HG02943 (cell line): ENCODE measurements around the gene MED29.
"Not testable (repeated sequence)": the region's sequence is repeated elsewhere in the genome, so short reads cannot be mapped to it uniquely, and the experiment has no call there.

ENCODE experiments used
- ATAC-seq: cut with Tn5 transposase; IDR thresholded peaks from one replicate; pipeline ENCODE4 v1.9.1; 2021; ENCODE audit warnings: mild to moderate bottlenecking, low read depth, moderate library complexity; ENCODE audit not compliant: unreplicated experiment

Gene MED29

GRCh38 chr19:39369200-39369599 lies 22.0 kb upstream of the MED29 start:
- ATAC-seq: no peak

- ATAC-seq: no peak
Measured at GRCh38 chr19:39370735-39371134, 20.4 kb upstream of the MED29 start.

GRCh38 chr19:39372047-39372802 lies 19.0 kb upstream of the MED29 start:
- ATAC-seq: no peak

GRCh38 chr19:39372941-39373340 lies 18.2 kb upstream of the MED29 start:
- ATAC-seq: no peak

- no peak for ATAC-seq
Measured at GRCh38 chr19:39375929-39376328, 15.2 kb upstream of the MED29 start.

- no peak for ATAC-seq
Measured at GRCh38 chr19:39377373-39378362, 13.5 kb upstream of the MED29 start.

- not testable (repeated sequence) for ATAC-seq
Measured at GRCh38 chr19:39379366-39379765, 11.8 kb upstream of the MED29 start.

GRCh38 chr19:39379865-39380396 lies 11.2 kb upstream of the MED29 start:
- no peak for ATAC-seq

- no peak for ATAC-seq
Measured at GRCh38 chr19:39380521-39381502, 10.4 kb upstream of the MED29 start.

GRCh38 chr19:39381910-39382611 lies 9.1 kb upstream of the MED29 start:
- ATAC-seq: no peak

GRCh38 chr19:39382991-39383828 lies 8.0 kb upstream of the MED29 start:
- no peak for ATAC-seq

- ATAC-seq: no peak
Measured at GRCh38 chr19:39384839-39385568, 6.2 kb upstream of the MED29 start.

GRCh38 chr19:39385629-39386411 lies 5.4 kb upstream of the MED29 start:
- no peak for ATAC-seq

GRCh38 chr19:39386557-39386956 lies 4.6 kb upstream of the MED29 start:
- no peak for ATAC-seq

GRCh38 chr19:39388657-39389056 lies 2.5 kb upstream of the MED29 start:
- no peak for ATAC-seq

GRCh38 chr19:39389631-39390414 lies 1.4 kb upstream of the MED29 start:
- no peak for ATAC-seq

GRCh38 chr19:39390451-39390750 lies 777 bp upstream of the MED29 start:
- no peak for ATAC-seq
